CD4-positive, alpha-beta T cell treated with Interleukin-6 at 100 ng/mL for 8 hours (primary cell): ENCODE results near the gene RD3L.
"Not testable (repeated sequence)": the region's sequence is repeated elsewhere in the genome, so short reads cannot be mapped to it uniquely, and the experiment has no call there.

Experiments used
- DNase-seq: peaks from one replicate; pipeline ENCODE4 v3.0.0-alpha.2; 2020; ENCODE audit warnings: mixed read lengths, low spot score

RD3L gene

GRCh38 chr14:103941973-103942736 lies at the start of gene RD3L:
Gene RD3L (minus strand): TSS chr14:103942529. CDS start chr14:103941695, 834 bp downstream.
- DNase-seq = no peak

GRCh38 chr14:103989964-103990363 lies 47.6 kb upstream of the RD3L start:
- no peak for DNase-seq

GRCh38 chr14:103989034-103989433 lies 46.7 kb upstream of the RD3L start:
- DNase-seq = no peak

GRCh38 chr14:103984196-103984595 lies 41.9 kb upstream of the RD3L start:
- DNase-seq = no peak

- not testable (repeated sequence) for DNase-seq
These were observed 38.4 kb upstream of the RD3L start for GRCh38 chr14:103980623-103981238.

GRCh38 chr14:103974575-103974974 lies 32.2 kb upstream of the RD3L start:
- no peak for DNase-seq

GRCh38 chr14:103973354-103973753 lies 31.0 kb upstream of the RD3L start:
- DNase-seq = no peak

- no peak for DNase-seq
These were observed 27.6 kb upstream of the RD3L start for GRCh38 chr14:103969961-103970360.

- no peak for DNase-seq
These were observed 24.3 kb upstream of the RD3L start for GRCh38 chr14:103966631-103967030.

- no peak for DNase-seq
These were observed 19.7 kb upstream of the RD3L start for GRCh38 chr14:103961928-103962578.

- DNase-seq = no peak
These were observed 18.2 kb upstream of the RD3L start for GRCh38 chr14:103960457-103961055.

GRCh38 chr14:103949131-103949790 lies 6.9 kb upstream of the RD3L start:
- DNase-seq = no peak

- DNase-seq = no peak
These were observed 6.1 kb upstream of the RD3L start for GRCh38 chr14:103948442-103948841.

GRCh38 chr14:103946975-103947374 lies 4.6 kb upstream of the RD3L start:
- no peak for DNase-seq

- no peak for DNase-seq
These were observed 1.3 kb upstream of the RD3L start for GRCh38 chr14:103943673-103944072.

GRCh38 chr14:103941462-103941861 lies 867 bp downstream of the RD3L start:
- no peak for DNase-seq

GRCh38 chr14:103935102-103935501 lies 7.2 kb downstream of the RD3L start:
- no peak for DNase-seq

GRCh38 chr14:103932791-103933490 lies 9.4 kb downstream of the RD3L start:
- no peak for DNase-seq

- DNase-seq = no peak
These were observed 10.9 kb downstream of the RD3L start for GRCh38 chr14:103931422-103931821.

GRCh38 chr14:103930051-103930604 lies 12.2 kb downstream of the RD3L start:
- no peak for DNase-seq
